ENCODE measurements around the gene MEIOC. TPM values are rescaled to one million over a fixed set of nuclear protein-coding genes. Genes with fewer than 3 reads are reported as not detected.
"Not testable (repeated sequence)": the region's sequence is repeated elsewhere in the genome, so short reads cannot be mapped to it uniquely, and the experiment has no call there.

Gene MEIOC
- total RNA-seq, 1 donor from 2014 or later, result 8.9 TPM

DNA sequence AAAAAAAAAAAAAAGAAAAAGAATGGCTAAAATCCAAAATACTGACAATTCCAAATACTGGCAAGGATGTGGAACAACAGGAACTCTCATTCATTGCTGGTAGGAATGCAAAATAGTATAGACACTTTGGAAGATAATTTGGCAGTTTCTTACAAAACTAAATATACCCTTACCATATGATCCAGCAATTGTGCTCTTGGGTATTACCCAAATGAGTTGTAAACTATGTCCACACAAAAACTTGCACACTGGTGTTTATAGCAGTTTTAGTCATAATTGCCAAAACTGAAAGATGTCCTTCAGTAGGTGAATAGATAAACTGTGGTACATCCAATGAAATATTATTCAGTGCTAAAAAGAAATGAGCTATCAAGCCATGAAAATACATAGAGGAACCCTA, 8.5 kb upstream of the MEIOC start:
- DNase-seq (ENCODE audit: low spot score), result no peak

DNA sequence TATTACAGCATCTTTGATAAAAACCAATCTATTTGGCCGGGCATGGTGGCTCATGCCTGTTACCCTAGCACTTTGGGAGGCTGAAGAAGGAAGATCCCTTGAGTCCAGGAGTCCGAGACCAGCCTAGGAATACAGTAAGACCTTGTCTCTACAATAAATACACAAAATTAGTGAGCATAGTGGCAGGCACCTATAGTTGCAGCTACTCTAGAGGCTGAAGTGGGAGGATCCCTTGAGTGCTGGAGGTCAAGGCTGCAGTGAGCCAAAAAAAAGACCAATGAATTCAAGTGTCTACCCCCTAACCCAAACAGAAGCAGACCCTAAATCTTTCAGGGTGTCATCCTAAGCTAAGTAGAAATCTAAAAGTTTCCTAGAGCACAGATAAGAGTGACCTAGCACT, 7.3 kb upstream of the MEIOC start:
- no peak for DNase-seq (ENCODE audit: low spot score)

DNA sequence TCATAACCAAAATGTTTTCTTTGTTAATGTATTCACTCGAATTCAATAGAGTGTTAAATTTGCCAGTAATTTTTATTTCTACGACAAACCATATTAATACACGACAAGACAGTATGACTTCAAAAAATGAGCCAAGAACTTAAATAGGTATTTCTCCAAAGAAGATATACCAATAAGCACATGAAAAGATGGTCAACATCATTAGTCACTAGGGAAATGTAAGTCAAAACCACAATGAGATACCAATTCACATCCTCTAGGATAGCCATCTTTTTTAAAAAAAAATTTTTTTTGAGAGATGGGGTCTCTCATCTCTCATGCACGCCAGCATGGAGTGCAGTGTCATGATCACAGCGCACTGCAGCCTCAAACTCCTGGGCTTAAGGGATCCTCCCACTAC, 5.0 kb upstream of the MEIOC start:
- DNase-seq (ENCODE audit: low spot score), result no peak

DNA sequence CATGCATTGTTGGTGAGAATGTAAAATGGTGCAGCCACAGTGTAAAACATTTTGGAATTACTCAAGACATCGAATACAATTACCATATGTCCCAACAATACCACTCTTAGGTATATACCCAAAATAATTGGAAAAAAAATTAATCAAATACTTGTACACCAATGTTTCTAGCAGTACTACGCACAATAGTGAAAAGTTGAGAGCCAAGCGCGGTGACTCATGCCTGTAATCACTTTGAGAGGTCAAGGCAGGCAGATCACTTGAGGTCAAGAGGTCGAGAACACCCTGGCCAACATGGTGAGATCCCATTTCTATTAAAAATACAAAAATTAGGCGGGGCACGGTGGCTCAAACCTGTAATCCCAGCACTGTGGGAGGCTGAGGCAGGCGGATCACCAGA, 3.5 kb upstream of the MEIOC start:
- DNase-seq (ENCODE audit: low spot score), result no peak

DNA sequence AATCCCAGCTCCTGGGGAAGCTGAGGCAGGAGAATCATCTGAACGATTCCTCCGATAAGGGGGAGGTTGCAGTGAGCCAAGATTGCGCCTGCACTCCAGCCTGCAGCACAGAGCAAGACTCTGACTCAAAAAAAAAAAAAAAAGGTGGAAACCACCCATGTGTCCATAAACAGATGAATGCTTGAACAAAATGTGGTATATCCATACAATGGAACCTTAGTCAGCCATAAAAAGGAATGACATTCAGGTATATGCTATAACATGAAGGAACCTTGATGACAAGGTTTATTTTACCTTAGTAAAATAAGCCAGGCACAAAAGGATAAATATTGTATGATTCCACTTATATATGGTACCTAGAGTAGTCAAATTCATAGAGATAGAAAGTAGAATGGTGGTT, 2.9 kb upstream of the MEIOC start:
- DNase-seq (ENCODE audit: low spot score), result no peak

DNA sequence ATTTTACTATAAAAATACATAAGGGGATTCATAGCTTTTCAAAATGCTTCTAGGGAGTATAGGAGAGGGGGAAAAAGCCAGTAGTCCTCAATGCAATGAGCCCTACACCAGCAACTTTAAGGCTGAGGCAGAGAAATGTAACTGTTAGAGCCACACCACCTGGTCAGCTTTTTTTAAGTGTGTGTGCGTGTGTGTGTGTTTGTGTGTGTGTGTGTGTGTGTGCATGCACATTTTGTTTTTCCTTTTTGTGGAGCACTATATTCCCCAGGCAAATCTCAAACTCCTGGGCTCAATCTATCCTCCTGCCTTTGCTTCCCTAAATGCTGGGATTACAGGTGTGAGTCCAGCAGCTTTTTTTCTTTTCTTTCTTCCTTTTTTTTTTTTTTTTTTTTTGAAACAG, 2.3 kb upstream of the MEIOC start:
- DNase-seq (ENCODE audit: low spot score), result no peak

DNA sequence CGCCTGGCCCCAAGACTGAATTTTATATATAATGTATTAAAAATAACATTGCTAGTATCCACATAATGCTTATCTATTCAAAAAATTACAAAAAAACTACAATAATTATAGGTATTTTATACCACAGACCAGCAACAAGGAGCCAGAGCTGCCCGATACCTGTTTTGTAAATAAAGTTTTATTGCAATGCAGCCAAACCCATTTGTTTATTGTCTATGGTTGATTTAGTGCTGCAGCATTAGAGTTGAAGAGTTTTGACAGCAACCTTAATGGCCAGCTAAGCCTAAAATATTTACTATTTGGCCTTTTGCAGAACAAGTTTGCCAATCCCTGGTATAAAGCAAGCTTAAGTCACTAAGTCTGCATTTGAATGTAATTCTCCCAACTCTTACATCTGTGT, 5.6 kb downstream of the MEIOC start:
- DNase-seq (ENCODE audit: low spot score), result no peak

DNA sequence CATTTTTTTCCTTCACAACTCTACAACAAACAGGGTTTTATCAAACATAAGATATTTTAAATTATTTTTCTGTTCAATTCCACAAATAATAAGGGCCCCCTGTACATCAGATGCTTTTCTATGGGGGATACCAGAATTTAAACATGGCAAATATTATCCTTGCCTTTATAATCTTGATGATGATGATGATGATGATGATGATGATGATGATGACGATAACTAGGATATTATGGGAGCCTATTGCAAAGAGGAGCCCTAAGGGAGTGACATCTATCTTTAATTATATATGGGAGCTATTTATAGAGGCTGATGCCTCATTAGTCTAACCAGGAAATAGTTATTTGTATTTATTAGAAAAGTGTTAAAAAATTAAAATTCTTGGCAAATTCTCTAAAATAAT, 6.8 kb downstream of the MEIOC start:
- no peak for DNase-seq (ENCODE audit: low spot score)

DNA sequence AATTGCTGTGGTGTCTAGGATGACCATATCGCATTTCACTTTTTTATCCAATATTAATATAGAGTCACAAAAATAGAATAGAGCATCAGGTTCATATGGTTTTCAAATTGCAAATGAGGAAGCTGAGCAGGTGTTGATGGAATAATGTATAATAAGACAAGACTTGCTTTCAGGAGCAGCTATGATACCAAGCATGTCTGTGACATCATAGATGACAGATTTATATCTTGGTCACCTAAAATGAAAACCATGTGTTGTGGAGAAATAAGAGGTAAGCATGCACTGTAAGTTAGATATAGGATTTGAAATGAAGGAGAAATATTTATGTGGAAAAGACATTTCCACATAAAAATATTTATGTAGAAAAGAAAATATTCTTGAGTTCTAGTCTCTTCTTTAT, 8.6 kb downstream of the MEIOC start:
- no peak for DNase-seq (ENCODE audit: low spot score)

DNA sequence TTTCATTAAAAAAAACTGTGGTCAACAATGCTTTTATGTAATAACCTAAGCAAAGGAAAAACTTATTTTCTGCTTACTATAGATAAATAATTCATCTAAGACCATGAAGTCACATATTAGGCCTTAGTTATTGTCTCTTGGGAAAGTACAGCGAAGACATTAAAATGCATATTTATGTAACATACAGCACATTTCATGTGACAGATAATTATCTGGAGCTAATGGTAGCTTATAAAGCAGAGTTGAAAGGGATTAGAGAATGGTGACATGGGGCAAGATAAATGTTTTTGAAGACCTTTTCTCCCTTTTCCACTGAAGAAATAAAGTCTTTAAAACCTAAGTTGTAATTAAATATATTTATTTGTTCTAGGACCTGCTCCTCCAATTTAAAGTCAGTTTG, 9.7 kb downstream of the MEIOC start:
- DNase-seq (ENCODE audit: low spot score), result no peak

DNA sequence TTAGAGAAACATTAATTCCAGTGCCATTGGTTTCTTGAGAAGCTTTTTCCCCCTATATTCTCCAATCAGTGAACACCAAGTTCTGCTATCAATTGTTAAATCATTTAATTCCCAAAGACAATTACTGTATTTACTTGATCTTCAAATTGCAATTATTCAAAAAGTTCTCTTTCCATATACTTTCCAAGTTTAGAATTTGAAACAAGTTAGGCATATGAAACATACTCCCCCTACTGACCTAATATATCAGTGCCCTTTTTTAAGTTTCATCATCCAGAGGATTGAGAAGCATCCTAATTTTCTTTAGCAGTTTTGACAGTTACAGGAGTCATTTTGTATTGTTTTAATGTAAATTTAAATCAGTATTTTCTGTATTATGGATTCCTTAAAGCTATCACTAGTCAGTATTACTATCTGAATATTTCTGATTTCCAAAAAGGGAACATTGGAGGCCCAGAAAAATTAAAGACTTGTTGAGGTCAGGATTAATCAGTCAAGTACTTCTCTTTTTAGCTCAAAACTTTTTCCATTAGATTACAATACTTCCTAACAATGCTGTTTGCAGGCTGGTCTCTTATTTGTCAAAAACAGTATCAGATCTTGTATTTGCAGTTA, 16.3 kb downstream of the MEIOC start:
- DNase-seq (ENCODE audit: low spot score), result peak; percentile 25

DNA sequence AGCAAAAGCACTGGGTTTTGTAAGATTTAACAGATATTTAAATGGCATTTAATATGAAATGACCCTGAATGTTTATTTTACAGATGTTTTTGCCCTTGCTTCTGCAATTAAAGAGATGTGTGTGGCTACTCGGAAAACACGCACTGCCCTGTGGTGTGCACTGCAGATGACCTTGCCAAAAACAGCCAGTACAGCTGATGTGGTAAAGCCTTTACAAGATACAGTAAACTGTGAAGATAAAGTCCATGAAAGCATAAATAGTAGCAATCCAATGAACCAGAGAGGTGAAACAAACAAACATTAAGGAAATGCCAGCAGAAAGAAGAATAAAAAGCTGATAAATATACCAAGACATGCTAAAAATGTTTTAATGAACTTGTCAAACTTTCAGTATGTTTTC, 17.6 kb downstream of the MEIOC start:
- DNase-seq (ENCODE audit: low spot score), result no peak

DNA sequence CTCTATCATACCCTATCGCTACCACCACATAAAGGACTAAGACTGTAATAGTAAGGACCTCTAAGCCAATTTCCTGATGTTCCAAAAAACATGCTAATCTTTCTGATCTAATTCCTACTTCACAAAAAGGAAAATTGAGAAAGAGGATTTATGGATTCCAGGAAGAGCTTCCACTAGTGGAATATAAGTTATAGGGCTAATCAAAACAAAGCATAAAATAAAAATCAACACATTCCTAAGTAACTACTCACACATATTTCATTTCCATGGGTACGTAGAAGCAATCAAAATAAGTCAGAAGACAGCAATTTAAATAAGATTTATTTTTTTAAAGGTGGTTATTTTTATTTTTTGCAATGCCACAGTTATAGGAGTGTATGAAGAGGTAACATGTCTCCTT, 20.9 kb downstream of the MEIOC start:
- DNase-seq (ENCODE audit: low spot score), result no peak

DNA sequence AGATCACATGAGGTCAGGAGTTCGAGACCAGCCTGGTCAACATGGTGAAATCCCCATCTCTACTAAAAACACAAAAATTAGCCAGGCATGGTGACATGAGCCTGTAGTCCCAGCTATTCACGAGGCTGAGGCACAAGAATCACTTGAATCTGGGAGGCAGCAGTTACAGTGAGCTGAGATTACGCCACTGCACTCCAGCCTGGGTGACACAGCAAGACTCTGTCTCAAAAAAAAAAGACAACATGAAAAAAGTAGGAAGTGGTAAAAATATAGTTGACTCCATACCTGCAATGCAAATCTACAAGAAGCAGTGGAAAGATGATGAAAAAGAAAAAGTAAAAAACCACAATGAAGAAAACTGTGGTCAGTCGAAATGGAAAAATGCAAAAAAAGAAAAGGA, 27.0 kb downstream of the MEIOC start:
- DNase-seq (ENCODE audit: low spot score), result not testable (repeated sequence)

DNA sequence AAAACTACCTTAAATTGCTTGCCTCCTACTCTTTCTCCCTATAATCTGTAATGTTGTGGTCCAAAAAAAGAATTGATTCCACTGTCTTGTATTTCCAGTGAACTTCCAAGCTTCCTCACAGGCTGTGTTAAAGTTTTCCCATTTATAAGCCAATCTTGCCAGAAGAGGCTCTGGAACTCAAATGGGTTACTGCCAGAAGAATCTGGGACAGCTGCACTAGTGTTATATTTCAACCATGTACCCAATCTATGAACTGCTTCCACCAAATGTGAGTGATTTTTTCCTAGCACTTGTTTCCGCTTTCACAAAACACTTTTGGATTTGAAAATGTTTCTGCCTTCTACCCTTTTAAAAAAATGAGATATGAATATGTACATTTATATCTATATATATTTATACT, 31.5 kb downstream of the MEIOC start:
- no peak for DNase-seq (ENCODE audit: low spot score)

DNA sequence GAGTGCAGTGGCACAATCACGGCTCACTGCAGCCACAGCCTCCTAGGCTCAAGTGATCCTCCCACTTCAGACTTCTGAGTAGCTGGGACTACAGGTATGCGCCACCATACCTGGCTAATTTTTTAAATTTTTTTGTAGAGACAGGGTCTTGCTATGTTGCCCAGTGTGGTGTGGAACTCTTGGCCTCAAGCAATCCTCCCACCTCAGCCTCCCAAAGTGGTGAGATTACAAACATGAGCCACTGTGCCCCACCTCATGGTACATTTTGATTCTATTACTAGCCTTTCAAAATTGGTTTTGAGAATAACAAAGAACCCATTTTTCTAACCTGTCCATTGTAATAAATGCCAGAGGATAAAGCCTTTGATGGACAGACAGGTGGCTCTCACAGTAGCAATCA, 31.9 kb downstream of the MEIOC start:
- no peak for DNase-seq (ENCODE audit: low spot score)

DNA sequence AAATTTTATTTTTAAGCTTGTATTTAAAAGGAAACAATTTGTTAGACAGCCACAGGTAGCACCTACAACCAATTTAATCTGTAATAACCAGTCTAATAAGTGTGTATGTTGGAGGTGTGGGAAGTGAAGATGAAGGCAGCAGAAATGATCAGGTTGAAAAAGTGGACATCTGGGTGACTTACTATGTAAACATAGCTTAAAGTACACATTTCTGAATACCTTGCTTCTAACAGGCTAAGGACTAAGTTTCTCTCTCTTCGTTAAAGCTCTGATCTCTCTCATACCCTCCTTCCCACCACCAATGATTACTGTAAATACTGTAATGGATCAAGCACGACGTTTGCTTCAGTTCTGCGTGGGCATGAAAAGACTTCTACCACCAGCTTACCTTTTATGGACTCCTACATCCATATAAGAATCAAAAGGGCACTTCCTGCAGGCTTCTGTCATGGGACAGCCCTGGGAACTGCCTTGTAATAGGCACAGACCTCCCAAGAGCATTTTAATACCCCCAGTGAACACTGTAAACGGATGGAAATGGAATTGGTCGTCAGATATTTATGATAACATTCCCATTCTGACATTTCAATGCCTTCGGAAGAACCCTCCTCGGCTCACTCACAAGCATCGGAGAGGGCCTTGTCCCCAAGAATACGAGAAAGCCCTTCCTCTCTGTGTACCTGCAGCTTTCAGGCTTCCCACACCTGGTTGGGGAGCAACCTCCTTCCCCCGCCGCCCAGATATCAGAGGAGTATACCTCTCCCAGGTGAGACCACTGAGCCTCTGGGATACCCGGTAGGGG, 32.6 kb downstream of the MEIOC start:
- DNase-seq (ENCODE audit: low spot score), result no peak

DNA sequence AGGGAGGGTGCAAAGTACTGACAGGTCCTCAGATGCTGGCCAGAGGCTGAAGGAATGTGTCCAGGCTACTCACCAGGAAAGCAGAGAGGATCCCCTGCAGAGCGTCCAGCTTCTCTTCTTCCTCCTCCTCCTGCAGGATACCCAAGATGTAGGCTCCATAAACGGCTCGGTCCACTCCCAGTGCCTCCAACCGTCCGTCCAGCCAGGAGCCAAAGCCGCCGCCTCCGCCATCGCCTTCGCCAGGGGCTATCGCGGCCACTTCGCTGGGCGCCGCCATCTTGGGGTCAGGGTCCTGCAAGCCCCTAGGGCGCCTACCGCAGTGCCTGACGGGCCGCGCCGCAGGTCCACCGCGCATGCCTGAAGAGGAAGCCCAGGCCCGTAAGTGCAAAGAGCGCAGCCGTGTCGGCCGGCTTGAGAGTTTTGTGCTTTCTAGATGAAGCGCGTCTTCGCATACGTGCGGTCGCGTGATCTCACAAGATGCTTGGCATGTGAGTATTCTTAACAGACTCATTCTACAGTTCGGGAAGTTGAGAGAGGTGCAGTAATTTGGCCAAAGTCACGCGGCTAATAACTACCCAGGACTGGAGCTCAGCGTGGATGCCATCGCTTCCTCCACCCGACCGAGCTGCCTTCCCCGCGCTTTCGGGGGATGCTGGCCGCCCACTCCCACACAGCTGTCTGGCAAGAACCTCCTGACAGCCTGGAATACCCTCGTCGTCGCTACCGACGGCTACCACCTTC, 33.4 kb downstream of the MEIOC start, which contains the start of gene CCDC43:
CCDC43 (minus strand) TSS at position 300 of the 741 bp plus-strand sequence; CDS start at position 277, 23 bp downstream.
- peak; percentile 94 for DNase-seq (ENCODE audit: low spot score)

DNA sequence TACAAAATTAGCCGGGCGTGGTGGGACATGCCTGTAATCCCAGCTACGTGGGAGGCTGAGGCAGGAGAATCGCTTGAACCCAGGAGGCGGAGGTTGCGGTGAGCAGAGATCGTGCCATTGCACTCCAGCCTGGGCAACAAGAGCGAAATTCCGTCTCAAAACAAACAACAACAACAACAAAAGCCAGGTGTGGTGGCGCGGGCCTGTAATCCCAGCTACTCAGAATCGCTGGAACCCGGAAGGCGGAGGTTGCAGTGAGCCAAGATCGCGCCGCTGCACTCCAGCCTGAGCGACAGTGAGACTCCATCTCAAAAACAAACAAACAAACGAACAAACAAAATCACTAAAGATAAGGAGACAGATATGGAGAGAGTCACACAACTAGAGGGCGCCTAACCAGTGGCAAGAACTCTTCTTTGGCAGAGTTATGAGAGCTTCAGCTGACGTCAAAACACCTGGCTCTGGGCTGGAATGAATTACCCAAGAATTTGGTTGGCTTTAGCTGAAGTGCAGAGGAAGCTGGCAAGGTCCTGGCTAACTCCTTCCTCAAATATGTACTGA, 34.6 kb downstream of the MEIOC start:
- not testable (repeated sequence) for DNase-seq (ENCODE audit: low spot score)

DNA sequence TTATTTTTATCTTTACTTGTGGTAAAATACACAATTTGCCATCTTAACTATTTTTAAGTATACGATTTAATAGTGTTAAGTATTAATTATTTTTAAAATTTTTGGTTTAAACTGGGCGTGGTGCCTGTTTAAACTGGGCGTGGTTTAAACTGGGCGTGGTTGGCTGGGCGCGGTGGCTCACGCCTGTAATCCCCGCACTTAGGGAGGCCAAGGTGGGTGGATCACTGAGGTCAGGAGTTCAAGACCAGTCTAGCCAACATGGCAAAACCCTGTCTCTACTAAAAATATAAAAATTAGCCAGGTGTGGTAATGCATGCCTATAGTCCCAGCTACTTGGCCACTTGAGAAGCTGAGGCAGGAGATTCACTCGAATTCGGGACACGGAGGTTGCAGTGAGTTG, 37.3 kb downstream of the MEIOC start:
- no peak for DNase-seq (ENCODE audit: low spot score)

DNA sequence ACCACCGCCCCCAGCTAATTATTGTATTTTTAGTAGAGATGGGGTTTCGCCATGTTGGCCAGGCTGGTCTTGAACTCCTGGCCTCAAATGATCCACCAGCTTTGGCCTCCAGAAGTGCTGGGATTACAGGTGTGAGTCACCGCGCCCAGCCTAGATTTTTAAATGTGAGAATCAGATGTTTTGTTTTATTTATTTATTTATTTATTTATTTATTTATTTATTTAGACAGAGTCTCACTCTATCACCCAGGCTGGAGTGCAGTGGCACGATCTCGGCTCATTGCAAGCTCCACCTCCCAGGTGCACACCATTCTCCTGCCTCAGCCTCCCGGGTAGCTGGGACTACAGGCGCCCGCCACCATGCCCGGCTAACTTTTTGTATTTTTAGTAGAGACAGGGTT, 44.0 kb downstream of the MEIOC start:
- not testable (repeated sequence) for DNase-seq (ENCODE audit: low spot score)

DNA sequence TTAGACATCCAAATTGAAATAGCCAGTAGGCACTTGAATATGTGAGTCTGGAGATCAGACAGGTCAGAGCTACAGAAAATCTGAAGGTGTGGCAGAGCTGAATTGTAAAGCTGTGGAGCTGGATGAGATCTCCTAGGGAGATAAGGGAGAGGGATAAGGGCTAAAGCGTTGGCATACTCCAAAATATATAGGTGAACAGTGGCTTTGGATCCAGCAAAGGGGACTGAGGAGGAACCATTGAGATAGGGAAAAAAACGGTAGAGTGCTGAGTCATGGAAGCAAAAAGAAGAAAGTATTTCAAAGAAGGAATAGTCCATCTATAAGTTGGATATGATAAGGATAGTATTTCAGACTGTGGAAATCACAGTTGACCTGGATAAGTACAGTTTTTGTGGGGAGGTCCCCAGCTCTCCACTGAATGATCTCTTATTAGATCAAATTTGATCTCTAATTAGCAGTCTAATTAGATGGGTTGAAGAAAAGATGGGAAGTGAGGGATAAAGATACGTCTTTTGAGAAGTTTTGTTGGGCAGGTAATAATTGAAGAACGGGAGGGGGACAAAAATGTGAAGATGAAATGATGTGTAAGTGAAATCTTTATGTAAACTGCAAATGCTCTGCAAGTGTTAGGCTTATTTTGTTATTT, 51.6 kb downstream of the MEIOC start:
- no peak for DNase-seq (ENCODE audit: low spot score)

Data from umbilical cord (tissue), 2 donors.